NCI-H510A (cell line): ENCODE results near the gene MAGEB10.
"Not testable (repeated sequence)": the region's sequence is repeated elsewhere in the genome, so short reads cannot be mapped to it uniquely, and the experiment has no call there.

Source experiments
- DNase-seq: peaks from one replicate; lab custom pipeline; 2025; lab: John Stamatoyannopoulos, UW

The MAGEB10 gene, protein sequence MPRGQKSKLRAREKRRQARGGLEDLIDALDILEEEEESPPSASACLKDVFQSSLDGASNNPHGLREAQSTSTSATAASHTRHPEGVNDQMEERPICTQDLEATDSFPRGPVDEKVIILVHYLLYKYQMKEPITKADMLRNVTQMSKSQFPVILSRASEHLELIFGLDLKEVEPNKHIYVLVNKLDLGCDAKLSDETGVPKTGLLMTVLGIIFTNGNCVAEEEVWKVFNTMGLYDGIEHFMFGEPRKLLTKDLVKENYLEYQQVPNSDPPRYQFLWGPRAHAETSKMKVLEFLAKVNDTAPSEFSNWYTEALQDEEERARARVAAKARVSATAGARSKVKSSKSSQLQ

GRCh38 chrX:27807690-27808089, at the start of gene MAGEB10:
Gene MAGEB10, plus strand, starts transcription at chrX:27807990. Its CDS starts 13,317 bp downstream, at chrX:27821307.
- DNase-seq, result no peak

GRCh38 chrX:27765718-27766117, 42.1 kb upstream of the MAGEB10 start:
- no peak for DNase-seq

DNA sequence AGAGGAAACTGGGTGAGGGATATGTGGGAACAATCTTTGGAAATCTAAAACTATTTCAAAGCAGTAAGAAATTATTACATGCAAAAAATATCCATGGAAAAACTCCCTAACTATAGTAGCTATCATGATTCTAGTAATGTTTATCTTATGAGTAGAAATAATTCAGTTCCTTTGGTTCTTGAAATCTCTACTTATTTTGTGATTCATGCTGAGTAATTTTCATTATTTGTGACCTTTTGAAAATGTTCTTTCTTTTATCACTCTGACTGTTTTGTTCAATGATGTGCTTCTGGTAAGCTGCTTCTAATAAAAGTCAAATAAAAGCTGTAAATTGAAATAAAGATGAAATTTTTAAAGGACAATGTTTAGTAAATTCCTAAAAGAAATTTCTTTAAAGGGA, 40.4 kb upstream of the MAGEB10 start:
- DNase-seq, result no peak

DNA sequence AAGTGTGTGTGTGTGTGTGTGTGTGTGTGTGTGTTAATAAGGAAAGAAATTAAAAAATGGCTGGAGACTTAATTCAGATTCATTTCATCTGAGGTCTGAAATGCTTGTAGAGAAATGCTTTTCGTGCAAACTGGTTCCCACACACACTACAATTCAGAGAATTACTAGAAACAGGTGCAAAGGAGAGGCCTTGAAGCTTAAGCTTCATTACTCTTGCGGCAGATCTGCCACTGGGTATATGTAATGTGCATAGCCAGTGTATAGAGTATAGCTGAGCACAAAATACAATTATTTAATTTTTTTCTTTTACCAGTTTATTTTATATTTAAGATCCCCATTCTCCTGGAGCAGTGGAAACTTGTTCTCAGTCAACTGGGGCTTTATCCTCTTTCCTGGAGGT, 31.8 kb upstream of the MAGEB10 start:
- no peak for DNase-seq

GRCh38 chrX:27796640-27797257, 11.0 kb upstream of the MAGEB10 start:
- no peak for DNase-seq

GRCh38 chrX:27797575-27797974, 10.2 kb upstream of the MAGEB10 start:
- DNase-seq, result no peak

DNA sequence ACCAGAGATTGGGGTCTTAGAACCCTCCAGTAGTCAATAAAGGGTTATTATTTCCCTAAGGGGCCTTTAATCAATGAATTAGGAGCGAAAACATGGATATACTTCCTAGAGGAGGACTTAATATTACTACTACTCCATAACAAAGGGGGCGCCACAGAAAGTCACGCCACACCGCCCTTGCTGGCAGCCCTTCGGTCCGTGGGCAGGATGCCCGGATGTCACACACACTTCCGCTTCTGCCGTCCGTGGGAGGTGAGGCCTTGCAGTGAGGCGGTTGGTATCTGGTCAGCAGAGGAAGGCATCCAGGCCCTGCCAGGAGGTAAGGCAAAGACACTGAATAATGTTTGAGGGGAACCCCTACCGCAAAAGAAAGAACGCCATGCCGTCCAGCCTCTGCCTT, 436 bp downstream of the MAGEB10 start:
- no peak for DNase-seq

DNA sequence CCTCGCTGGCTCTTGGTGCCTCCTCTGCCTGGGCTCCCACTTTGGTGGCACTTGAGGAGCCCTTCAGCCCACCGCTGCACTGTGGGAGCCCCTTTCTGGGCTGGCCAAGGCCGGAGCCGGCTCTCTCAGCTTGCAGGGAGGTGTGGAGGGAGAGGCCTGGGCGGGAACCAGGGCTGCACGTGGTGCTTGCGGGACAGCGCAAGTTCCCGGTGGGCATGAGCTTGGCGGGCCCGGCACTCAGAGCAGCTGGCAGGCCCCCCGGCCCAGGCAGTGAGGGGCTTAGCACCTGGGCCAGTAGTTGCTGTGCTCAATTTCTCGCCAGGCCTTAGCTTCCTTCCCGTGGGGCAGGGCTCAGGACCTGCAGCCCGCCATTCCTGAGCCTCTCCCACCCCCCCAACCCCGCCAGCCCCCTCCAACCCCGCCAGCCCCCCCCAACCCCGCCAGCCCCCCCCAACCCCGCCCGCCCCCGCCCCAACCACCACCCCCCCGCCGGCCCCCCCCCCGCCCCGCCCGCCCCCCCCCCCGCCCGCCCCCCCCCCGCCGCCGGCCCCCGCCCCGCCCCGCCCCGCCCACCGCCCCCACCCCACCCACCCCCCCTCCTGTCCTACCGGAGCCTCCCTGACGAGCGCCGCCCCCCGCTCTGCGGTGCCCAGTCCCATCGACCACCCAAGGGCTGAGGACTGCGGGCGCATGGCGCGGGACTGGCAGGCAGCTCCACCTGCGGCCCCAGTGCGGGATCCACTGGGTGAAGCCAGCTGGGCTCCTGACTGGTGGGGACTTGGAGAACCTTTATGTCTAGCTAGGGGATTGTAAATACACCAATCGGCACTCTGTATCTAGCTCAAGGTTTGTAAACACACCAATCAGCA, 1.4 kb downstream of the MAGEB10 start:
- not testable (repeated sequence) for DNase-seq

DNA sequence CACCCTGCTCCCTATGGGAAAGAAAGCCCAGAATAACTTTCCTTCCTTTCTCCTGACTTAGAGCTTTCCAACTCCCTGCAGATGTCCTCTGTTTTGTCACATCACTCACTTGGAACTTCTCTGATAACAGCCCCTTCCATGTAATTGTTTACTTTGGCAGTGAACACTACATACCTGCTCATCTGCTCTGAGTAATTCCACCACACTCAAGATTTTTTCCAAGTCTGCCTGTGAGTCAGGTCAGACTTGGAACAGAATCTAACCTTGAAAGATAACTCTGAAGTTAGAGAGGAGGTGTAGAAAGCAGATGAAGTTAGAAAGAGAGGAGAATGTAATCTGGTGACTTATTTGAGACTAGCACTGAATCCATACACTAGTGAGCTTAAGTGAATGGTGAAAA, 7.4 kb downstream of the MAGEB10 start:
- DNase-seq, result no peak

- no peak for DNase-seq
Observed at GRCh38 chrX:27823812-27824211, 16.0 kb downstream of the MAGEB10 start.

DNA sequence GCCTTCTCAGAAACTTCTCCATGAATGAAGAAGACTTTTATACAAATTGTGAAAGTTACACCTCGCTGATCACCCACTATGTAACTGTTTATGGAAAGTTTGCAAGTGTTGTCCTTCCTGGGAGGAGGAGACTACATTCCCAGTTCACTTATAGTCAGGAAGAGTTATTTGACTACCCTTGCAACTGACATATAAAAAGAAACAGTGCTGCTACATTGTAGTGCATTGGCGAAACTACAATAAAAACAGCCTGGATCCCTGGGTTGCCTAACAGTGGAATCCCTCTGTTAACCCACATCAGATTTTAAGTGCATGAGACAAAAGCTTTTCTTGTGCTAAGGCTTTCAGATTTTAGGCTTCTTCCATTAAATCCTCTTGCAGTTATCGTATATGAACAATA, 30.4 kb downstream of the MAGEB10 start:
- DNase-seq, result no peak

DNA sequence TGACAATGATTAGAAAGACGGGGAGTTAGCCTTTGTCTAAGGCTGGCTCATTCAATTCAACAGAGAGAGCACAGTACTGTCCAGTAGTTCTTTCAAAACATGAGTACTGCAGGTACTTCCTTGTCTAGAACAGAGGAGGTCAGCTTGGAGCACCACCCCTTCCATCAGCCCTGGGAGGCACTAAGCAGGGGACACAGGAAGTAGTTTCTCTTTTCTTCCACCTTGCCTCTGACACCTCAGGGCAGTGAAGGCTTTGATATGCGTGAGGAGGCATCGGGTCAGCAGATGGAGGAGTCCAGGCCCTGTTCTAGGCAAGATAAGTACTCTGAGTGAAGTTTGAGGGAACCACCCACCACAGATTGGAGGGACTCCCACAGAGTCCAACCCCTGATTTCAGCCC, 33.1 kb downstream of the MAGEB10 start:
- no peak for DNase-seq

DNA sequence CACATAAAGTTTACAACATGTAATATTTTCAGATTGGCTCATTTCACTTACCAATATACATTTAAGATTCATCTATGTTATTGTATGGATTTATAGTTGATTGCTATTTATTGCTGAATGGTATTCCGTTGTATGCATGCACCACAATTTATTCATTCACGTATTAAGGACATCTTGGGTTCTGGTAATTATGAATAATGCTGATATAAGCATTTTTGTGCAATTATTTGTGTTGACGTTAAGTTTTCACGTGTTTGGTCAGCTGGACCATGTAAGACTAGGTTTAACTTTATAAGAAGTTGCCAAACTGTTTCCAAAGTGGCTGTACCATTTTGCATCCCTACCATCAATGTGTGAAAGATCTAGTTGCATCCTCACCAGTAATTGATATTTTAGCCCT, 35.1 kb downstream of the MAGEB10 start:
- no peak for DNase-seq

DNA sequence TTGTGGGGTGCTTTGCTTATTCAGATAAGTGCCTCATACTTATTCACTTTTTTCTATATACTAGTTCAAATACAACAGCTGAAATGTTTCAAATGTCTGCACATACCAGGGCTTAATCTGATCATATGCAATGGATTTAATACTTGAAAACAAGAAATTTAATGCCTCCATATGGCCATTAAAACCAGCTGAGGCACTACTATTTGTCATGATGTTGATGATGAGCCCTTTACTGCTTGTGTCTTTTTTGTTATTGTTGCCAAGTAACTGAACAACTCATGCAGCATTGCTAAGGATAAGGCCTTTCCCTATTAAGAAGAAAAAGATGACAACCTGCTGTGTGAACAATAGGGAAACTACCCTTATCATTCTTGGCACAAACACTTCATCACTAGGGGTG, 52.5 kb downstream of the MAGEB10 start:
- no peak for DNase-seq

DNA sequence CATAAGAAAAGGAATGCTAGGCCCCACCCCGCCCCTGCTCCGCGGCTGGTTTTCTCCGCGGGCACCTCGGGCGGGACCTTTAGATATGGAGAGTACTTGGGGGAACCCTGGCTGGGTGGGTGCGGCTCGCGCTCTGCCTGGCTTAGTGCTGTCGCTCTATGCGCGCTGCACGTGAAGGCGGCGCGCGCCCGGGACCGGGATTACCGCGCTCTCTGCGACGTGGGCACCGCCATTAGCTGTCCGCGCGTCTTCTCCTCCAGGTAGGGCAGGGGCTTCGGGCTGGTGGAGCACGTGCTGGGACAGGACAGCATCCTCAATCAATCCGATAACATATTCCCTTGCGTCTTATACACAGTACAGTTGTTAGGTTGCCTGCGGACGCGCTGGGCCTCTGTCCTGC, 56.0 kb downstream of the MAGEB10 start:
- no peak for DNase-seq
